Stimulated activated CD4-positive, alpha-beta T cell treated with anti-CD3 and anti-CD28 coated beads, Interleukin-4, amount 100 ng/mL, for 1 hour (primary cell): Measurements from ENCODE around the gene RNF208.
"Not testable (repeated sequence)": the region's sequence is repeated elsewhere in the genome, so short reads cannot be mapped to it uniquely, and the experiment has no call there.

Experiments used
- DNase-seq: peaks from one replicate; pipeline ENCODE4 v3.0.0-alpha.2; 2020

RNF208 gene

GRCh38 chr9:137222190-137223077 is at the start of gene RNF208:
RNF208 (minus strand) TSS chr9:137222240; CDS start chr9:137221212, 1,028 bp downstream.
- no peak for DNase-seq

- no peak for DNase-seq
Measured at GRCh38 chr9:137271696-137272076, 49.6 kb upstream of the RNF208 start.

GRCh38 chr9:137270929-137271695 is 49.1 kb upstream of the RNF208 start:
- no peak for DNase-seq

- DNase-seq: no peak
Measured at GRCh38 chr9:137269231-137269772, 47.3 kb upstream of the RNF208 start.

- DNase-seq: no peak
Measured at GRCh38 chr9:137268538-137269201, 46.6 kb upstream of the RNF208 start.

- no peak for DNase-seq
Measured at GRCh38 chr9:137267933-137268355, 45.9 kb upstream of the RNF208 start.

- no peak for DNase-seq
Measured at GRCh38 chr9:137266585-137267453, 44.8 kb upstream of the RNF208 start.

- DNase-seq: no peak
Measured at GRCh38 chr9:137266162-137266527, 44.1 kb upstream of the RNF208 start.

GRCh38 chr9:137265496-137266161 is 43.6 kb upstream of the RNF208 start:
- DNase-seq: no peak

GRCh38 chr9:137264067-137264466 is 42.0 kb upstream of the RNF208 start:
- DNase-seq: no peak

- no peak for DNase-seq
Measured at GRCh38 chr9:137263506-137263905, 41.5 kb upstream of the RNF208 start.

- DNase-seq: no peak
Measured at GRCh38 chr9:137262909-137263285, 40.9 kb upstream of the RNF208 start.

- not testable (repeated sequence) for DNase-seq
Measured at GRCh38 chr9:137262173-137262908, 40.3 kb upstream of the RNF208 start.

- no peak for DNase-seq
Measured at GRCh38 chr9:137256856-137257255, 34.8 kb upstream of the RNF208 start.

GRCh38 chr9:137256362-137256761 is 34.3 kb upstream of the RNF208 start:
- no peak for DNase-seq

GRCh38 chr9:137255448-137256114 is 33.5 kb upstream of the RNF208 start:
- no peak for DNase-seq

- peak; percentile 97 for DNase-seq
Measured at GRCh38 chr9:137254624-137255447, 32.8 kb upstream of the RNF208 start, which contains the start of gene NELFB. NELFB (plus strand) TSS chr9:137255327.

- no peak for DNase-seq
Measured at GRCh38 chr9:137253717-137254623, 31.9 kb upstream of the RNF208 start.
